CD14-positive monocyte (primary cell): ENCODE results near the gene AFG1L. TPM values are rescaled to one million over a fixed set of nuclear protein-coding genes. Genes with fewer than 3 reads are reported as not detected.
A peak's percentile ranks its signal among the peaks of the same experiment; 100 is the strongest.

Experiments
- DNase-seq, 3 donors: peaks; one replicate each; pipeline ENCODE4 v3.0.0-alpha.2; 2011 to 2022
- H2AFZ ChIP-seq: 2 replicates; pipeline ENCODE4 v1.6.0; 2012; ENCODE audit warnings: mild to moderate bottlenecking, low read depth, low read length, inconsistent platforms; ENCODE audit not compliant: insufficient read depth, poor library complexity, severe bottlenecking
- H3K27ac ChIP-seq, 2 donors: 1 replicate in 1 of 2; 2 replicates in 1 of 2; pipeline ENCODE4 v1.5.1; 2012 to 2013; ENCODE audit warnings: low read length in 2 of 2, control low read depth in 1 of 2, inconsistent platforms in 1 of 2, low read depth in 1 of 2, mild to moderate bottlenecking in 1 of 2
- H3K27me3 ChIP-seq, 2 donors: one replicate each; pipeline versions ENCODE4 v1.6.0 to v1.6.1; 2011 to 2013; ENCODE audit warnings: low read length in 2 of 2; ENCODE audit not compliant: control insufficient read depth in 2 of 2, insufficient read depth in 2 of 2
- H3K36me3 ChIP-seq, 2 donors: replicated peaks in 1 of 2; 1 replicate in 1 of 2; 2 replicates in 1 of 2; pipeline versions ENCODE4 v1.5.1 to v1.6.1; 2012 to 2013; ENCODE audit warnings: low read length in 2 of 2, control low read depth in 1 of 2, inconsistent platforms in 1 of 2, mild to moderate bottlenecking in 1 of 2; ENCODE audit not compliant: insufficient read depth in 2 of 2, control insufficient read depth in 1 of 2
- H3K4me1 ChIP-seq, 2 donors: 1 replicate in 1 of 2; 2 replicates in 1 of 2; pipeline versions ENCODE4 v1.5.1 to v1.6.1; 2012 to 2013; ENCODE audit warnings: low read length in 2 of 2, control low read depth in 1 of 2, inconsistent platforms in 1 of 2, mild to moderate bottlenecking in 1 of 2, moderate library complexity in 1 of 2; ENCODE audit not compliant: insufficient read depth in 2 of 2, control insufficient read depth in 1 of 2
- H3K4me2 ChIP-seq: replicated peaks from 2 replicates; pipeline ENCODE3; 2012; ENCODE audit warnings: low read length, moderate library complexity, mild to moderate bottlenecking; ENCODE audit not compliant: poor library complexity, severe bottlenecking; ENCODE audit errors: extremely low read depth
- H3K4me3 ChIP-seq, 3 experiments: fragments of 200-600 bp in 1 of 3; sonication (generic) in 1 of 3; replicated peaks in 1 of 3; 1 replicate in 2 of 3; 2 replicates in 1 of 3; pipeline ENCODE4 v1.5.1; 2011 to 2013; ENCODE audit warnings: low read length in 3 of 3, mild to moderate bottlenecking in 3 of 3, control low read depth in 2 of 3, low read depth in 2 of 3, inconsistent platforms in 1 of 3, moderate library complexity in 1 of 3
- H3K79me2 ChIP-seq: 2 replicates; pipeline ENCODE4 v1.6.0; 2012; ENCODE audit warnings: mild to moderate bottlenecking, control low read depth, inconsistent platforms, low read length, moderate library complexity; ENCODE audit not compliant: insufficient read depth
- H3K9ac ChIP-seq: 2 replicates; pipeline ENCODE4 v1.6.0; 2017; ENCODE audit warnings: low read length, mild to moderate bottlenecking; ENCODE audit not compliant: insufficient read depth, poor library complexity, severe bottlenecking
- H3K9me3 ChIP-seq, 2 donors: replicated peaks in 1 of 2; 1 replicate in 1 of 2; 2 replicates in 1 of 2; pipeline versions ENCODE4 v1.5.1 to v1.6.1; 2012 to 2013; ENCODE audit warnings: low read length in 2 of 2, control low read depth in 1 of 2; ENCODE audit not compliant: control insufficient read depth in 1 of 2, insufficient read depth in 1 of 2
- H4K20me1 ChIP-seq: 2 replicates; pipeline ENCODE4 v1.6.0; 2012; ENCODE audit warnings: mild to moderate bottlenecking, low read length, control low read depth, moderate library complexity; ENCODE audit not compliant: insufficient read depth
- H3K27ac Mint-ChIP-seq, 7 donors: one replicate each; pipeline ENCODE4 v1.8.0; 2020; ENCODE audit warnings: mild to moderate bottlenecking in 7 of 7, mixed read lengths in 7 of 7, moderate library complexity in 6 of 7, inconsistent platforms in 2 of 7
- H3K27me3 Mint-ChIP-seq, 3 donors: one replicate each; pipeline ENCODE4 v1.8.0; 2021 to 2022; ENCODE audit warnings: low read depth in 3 of 3, mild to moderate bottlenecking in 3 of 3, mixed read lengths in 3 of 3, moderate library complexity in 3 of 3, inconsistent platforms in 1 of 3
- H3K36me3 Mint-ChIP-seq, 2 donors: one replicate each; pipeline ENCODE4 v1.8.0; 2020; ENCODE audit warnings: mixed read lengths in 2 of 2, inconsistent platforms in 1 of 2, mild to moderate bottlenecking in 1 of 2
- H3K4me1 Mint-ChIP-seq: one replicate; pipeline ENCODE4 v1.8.0; 2020; ENCODE audit warnings: mild to moderate bottlenecking, mixed read lengths
- H3K4me3 Mint-ChIP-seq, 2 donors: one replicate each; pipeline ENCODE4 v1.8.0; 2020; ENCODE audit warnings: mild to moderate bottlenecking in 2 of 2, mixed read lengths in 2 of 2, moderate library complexity in 1 of 2
- H3K9me3 Mint-ChIP-seq, 7 donors: one replicate each; pipeline ENCODE4 v1.8.0; 2020 to 2022; ENCODE audit warnings: mixed read lengths in 7 of 7, mild to moderate bottlenecking in 6 of 7, moderate library complexity in 6 of 7, inconsistent platforms in 2 of 7
- CTCF ChIP-seq: fragments of 200-600 bp; IDR thresholded peaks from one replicate; pipeline ENCODE4 v1.8.0; 2022; ENCODE audit warnings: antibody characterized with exemption, mild to moderate bottlenecking
- WGBS: methylation state at CpG from one replicate; pipeline ENCODE4 v1.1.5; 2013; ENCODE audit warnings: missing lambda C conversion rate; ENCODE audit not compliant: insufficient coverage; 5-methylcytosine and 5-hydroxymethylcytosine counted together
- intact Hi-C, 2 donors: fragments of 100-400 bp; cut with micrococcal nuclease; formaldehyde crosslinking; loops; one replicate each; pipeline versions ENCODE4 v1.15.0 to v1.15.1; 2023
- polyA plus RNA-seq, 3 donors: library from polyadenylated mRNA; depleted of rRNA in 1 of 3; unstranded in 2 of 3; stranded (reverse) in 1 of 3; fragments of 300-500 nt in 2 of 3; fragments of >200 nt in 1 of 3; fragmentation: Illumina TruSeq in 2 of 3; gene quantifications; 1 replicate in 2 of 3; 2 replicates in 1 of 3; pipeline ENCODE4 v1.2.3, GENCODE V29; 2012 to 2021

AFG1L gene
- polyA plus RNA-seq, 3 donors, result 0.95 to 2.8 (median 2.7) TPM

GRCh38 chr6:108544606-108545005 is 249.8 kb downstream of the AFG1L start:
- Histone ChIP-seq H3K27me3 (no peaks in the 10 kb centered on the region), H3K4me1 (peaks cover 10 to 12% of the 10 kb centered on the region in 2 donors), H3K4me2 (no peak overlapping the region), H3K4me3 (no peak overlapping the region), H3K9me3 (peaks cover 0 to 3% of the 10 kb centered on the region in 2 donors), H3K36me3 (no peaks in the 10 kb centered on the region), H2AFZ (no peak overlapping the region), H3K9ac (no peak overlapping the region), H4K20me1 (no peaks in the 10 kb centered on the region), H3K79me2 (no peaks in the 10 kb centered on the region), H3K27ac (no peak overlapping the region)
- no peak for TF ChIP-seq CTCF
- H3K27me3 Mint-ChIP-seq, result peaks cover 0 to 2% (median 2%) of the 10 kb centered on the region in 3 donors
- H3K4me3 Mint-ChIP-seq, result no peak overlapping the region
- DNase-seq, result no peak
- intact Hi-C loops, result loop anchor here (5.0 to 10.0 kb wide), 4 partner anchors 238 to 348 kb away; no protein-coding TSS in a partner anchor
- 43% methylated on average over 3 of the region's 3 CpGs for WGBS
- H3K36me3 Mint-ChIP-seq, result no peaks in the 10 kb centered on the region
- peaks cover 0 to 7% (median 2%) of the 10 kb centered on the region in 7 donors for H3K9me3 Mint-ChIP-seq
- peaks cover 16% of the 10 kb centered on the region for H3K4me1 Mint-ChIP-seq
- no peak overlapping the region for H3K27ac Mint-ChIP-seq

GRCh38 chr6:108546079-108547049 is 251.5 kb downstream of the AFG1L start:
- DNase-seq, result peak in 2 of 3 donors; percentile 20 to 32
- no peak for TF ChIP-seq CTCF
- no peak overlapping the region for H3K4me2 ChIP-seq
- H3K9me3 ChIP-seq, result no peaks in the 10 kb centered on the region
- H3K9ac ChIP-seq, result no peak overlapping the region
- H3K27ac ChIP-seq, result peak overlapping the region in 1 of 2 donors; percentile 3
- no peaks in the 10 kb centered on the region for H3K36me3 ChIP-seq
- peak overlapping the region in 1 of 2 donors; percentile 9 for H3K4me3 Mint-ChIP-seq
- peak overlapping the region in 6 of 7 donors; percentile 41 to 84 (median 76) for H3K27ac Mint-ChIP-seq
- intact Hi-C loops, result loop anchor here in 1 of 2 donors (10.0 kb wide), 1 partner anchor 238 kb away; no protein-coding TSS in a partner anchor
- H3K4me1 ChIP-seq, result peaks cover 10 to 12% of the 10 kb centered on the region in 2 donors
- no peaks in the 10 kb centered on the region for H3K79me2 ChIP-seq
- no peak overlapping the region for H3K4me3 ChIP-seq
- H3K4me1 Mint-ChIP-seq, result peaks cover 16% of the 10 kb centered on the region
- WGBS, result 75% methylated on average over 1 of the region's 6 CpGs
- no peaks in the 10 kb centered on the region for H3K36me3 Mint-ChIP-seq
- no peaks in the 10 kb centered on the region for H3K27me3 ChIP-seq
- peaks cover 0 to 2% (median 2%) of the 10 kb centered on the region in 3 donors for H3K27me3 Mint-ChIP-seq
- no peaks in the 10 kb centered on the region for H4K20me1 ChIP-seq
- H3K9me3 Mint-ChIP-seq, result peaks cover 0 to 2% (median 0%) of the 10 kb centered on the region in 7 donors
- peak overlapping the region; percentile 24 for H2AFZ ChIP-seq
